IMR-90 (cell line): Measurements from ENCODE around the gene KRTAP21-2. TPM values are rescaled to one million over a fixed set of nuclear protein-coding genes. Genes with fewer than 3 reads are reported as not detected.

Experiments
- ATAC-seq: fragments of 200-7000 bp; cut with Tn5 transposase; 2 replicates; pipeline ENCODE4 v1.9.1; 2020; ENCODE audit warnings: low read depth, mild to moderate bottlenecking, moderate library complexity
- BruUV-seq: library from RNA; stranded (reverse); fragments of 400-500 nt; replicated peaks from 2 replicates; lab custom pipeline; 2021; lab: Mats Ljungman, UMichigan
- CTCF ChIA-PET: fragments of 300-600 bp; formaldehyde crosslinking; extraction: SDS; loops from one replicate; lab custom pipeline; 2021; ENCODE audit warnings: antibody characterized with exemption; lab: Yijun Ruan, JAX
- POLR2A ChIA-PET: fragments of 300-600 bp; sonication (Branson Sonifier 250); formaldehyde crosslinking; loops from one replicate; lab custom pipeline; 2022; ENCODE audit warnings: antibody characterized with exemption; ENCODE audit not compliant: unreplicated experiment; lab: Charles Lee
- DNase-seq: peaks from one replicate; pipeline ENCODE4 v3.0.0; 2013
- H2AFZ ChIP-seq: replicated peaks from 2 replicates; pipeline ENCODE3; 2013; ENCODE audit warnings: low read length, mild to moderate bottlenecking; ENCODE audit not compliant: poor library complexity
- H2AK5ac ChIP-seq: 2 replicates; pipeline ENCODE4 v1.6.1; 2013; ENCODE audit warnings: low read depth, low read length, inconsistent platforms
- H2AK9ac ChIP-seq: replicated peaks from 2 replicates; pipeline ENCODE3; 2013; ENCODE audit warnings: mild to moderate bottlenecking, low read depth, low read length, moderate library complexity; ENCODE audit not compliant: poor library complexity
- H2BK120ac ChIP-seq: 2 replicates; pipeline ENCODE4 v1.6.1; 2013; ENCODE audit warnings: low read depth, low read length, inconsistent platforms
- H2BK15ac ChIP-seq: 3 replicates; pipeline ENCODE4 v1.6.1; 2013; ENCODE audit warnings: low read depth, low read length, inconsistent platforms
- H2BK20ac ChIP-seq: 2 replicates; pipeline ENCODE4 v1.6.1; 2013; ENCODE audit warnings: low read depth, mild to moderate bottlenecking, inconsistent platforms, low read length, moderate library complexity
- H2BK5ac ChIP-seq: 2 replicates; pipeline ENCODE4 v1.6.1; 2013; ENCODE audit warnings: mild to moderate bottlenecking, low read depth, low read length, inconsistent platforms; ENCODE audit not compliant: poor library complexity, severe bottlenecking
- H3K14ac ChIP-seq: replicated peaks from 2 replicates; pipeline ENCODE4 v1.6.1; 2013; ENCODE audit warnings: low read depth, low read length, inconsistent platforms
- H3K18ac ChIP-seq: 2 replicates; pipeline ENCODE4 v1.6.1; 2013; ENCODE audit warnings: low read depth, low read length, control low read depth
- H3K23ac ChIP-seq: 2 replicates; pipeline ENCODE4 v1.6.1; 2013; ENCODE audit warnings: low read depth, low read length, inconsistent platforms
- H3K27ac ChIP-seq: 2 replicates; pipeline ENCODE4 v1.5.1; 2013; ENCODE audit warnings: mild to moderate bottlenecking, control low read depth, low read length; ENCODE audit not compliant: insufficient read depth
- H3K27me3 ChIP-seq: 2 replicates; pipeline ENCODE4 v1.6.1; 2013; ENCODE audit warnings: low read length; ENCODE audit not compliant: control insufficient read depth, insufficient read depth
- H3K36me3 ChIP-seq: 2 replicates; pipeline ENCODE4 v1.6.1; 2013; ENCODE audit warnings: low read length, mixed read lengths; ENCODE audit not compliant: control insufficient read depth, insufficient read depth
- H3K4ac ChIP-seq: 2 replicates; pipeline ENCODE4 v1.6.1; 2013; ENCODE audit warnings: low read depth, low read length, inconsistent platforms
- H3K4me1 ChIP-seq: 2 replicates; pipeline ENCODE4 v1.6.1; 2013; ENCODE audit warnings: low read length, mixed read lengths; ENCODE audit not compliant: control insufficient read depth, insufficient read depth
- H3K4me2 ChIP-seq: 2 replicates; pipeline ENCODE4 v1.6.1; 2013; ENCODE audit warnings: low read depth, mild to moderate bottlenecking, control low read depth, low read length, moderate library complexity
- H3K4me3 ChIP-seq: 2 replicates; pipeline ENCODE4 v1.5.1; 2013; ENCODE audit warnings: low read depth, mild to moderate bottlenecking, control low read depth, low read length, moderate library complexity; ENCODE audit not compliant: insufficient read depth
- H3K56ac ChIP-seq: 2 replicates; pipeline ENCODE4 v1.6.1; 2013; ENCODE audit warnings: low read length, inconsistent platforms; ENCODE audit not compliant: insufficient read depth; ENCODE audit errors: extremely low read depth
- H3K79me1 ChIP-seq, 2 experiments: 2 replicates each; pipeline ENCODE4 v1.6.1; 2013; ENCODE audit warnings: low read length in 2 of 2, inconsistent platforms in 1 of 2, low read depth in 1 of 2
- H3K9ac ChIP-seq: 2 replicates; pipeline ENCODE4 v1.6.1; 2013; ENCODE audit warnings: low read depth, low read length, control low read depth
- H3K9me1 ChIP-seq: 2 replicates; pipeline ENCODE4 v1.6.1; 2013; ENCODE audit warnings: low read length, inconsistent platforms; ENCODE audit not compliant: insufficient read depth
- H3K9me3 ChIP-seq: 2 replicates; pipeline ENCODE4 v1.6.1; 2013; ENCODE audit warnings: low read length; ENCODE audit not compliant: control insufficient read depth, insufficient read depth
- H4K20me1 ChIP-seq: 2 replicates; pipeline ENCODE4 v1.6.1; 2013; ENCODE audit warnings: low read length, inconsistent platforms; ENCODE audit not compliant: insufficient read depth
- H4K5ac ChIP-seq: 2 replicates; pipeline ENCODE4 v1.6.1; 2013; ENCODE audit warnings: mild to moderate bottlenecking, low read depth, low read length, control low read depth
- H4K8ac ChIP-seq, 2 experiments: 2 replicates each; pipeline ENCODE4 v1.6.1; 2013; ENCODE audit warnings: low read depth in 2 of 2, low read length in 2 of 2, control low read depth in 1 of 2, inconsistent platforms in 1 of 2
- H4K91ac ChIP-seq: 2 replicates; pipeline ENCODE4 v1.6.1; 2013; ENCODE audit warnings: low read depth, low read length, inconsistent platforms; ENCODE audit not compliant: insufficient read depth
- FOS ChIP-seq: fragments of 150-350 bp; IDR thresholded peaks from 2 replicates; pipeline ENCODE4 v1.6.1; 2016; ENCODE audit warnings: low read depth, low read length
- MAFK ChIP-seq: IDR thresholded peaks from 2 replicates; pipeline ENCODE4 v1.6.1; 2012; ENCODE audit warnings: low read depth, low read length, improper control_type of control experiment
- MXI1 ChIP-seq: IDR thresholded peaks from 2 replicates; pipeline ENCODE4 v1.6.1; 2012; ENCODE audit warnings: low read depth, mild to moderate bottlenecking, low read length, moderate library complexity, borderline replicate concordance
- RAD21 ChIP-seq: IDR thresholded peaks from 2 replicates; pipeline ENCODE4 v1.6.1; 2012; ENCODE audit warnings: low read length, improper control_type of control experiment
- WGBS, 2 experiments: methylation state at CpG; one replicate each; pipeline versions ENCODE4 v1.1.5 to v1.1.7; 2013; ENCODE audit warnings: missing lambda C conversion rate in 2 of 2; ENCODE audit not compliant: insufficient read length in 1 of 2; ENCODE audit errors: extremely low coverage in 2 of 2; 5-methylcytosine and 5-hydroxymethylcytosine counted together
- dilution Hi-C: fragments of 300-500 bp; cut with HindIII; formaldehyde crosslinking; loops from one replicate; pipeline ENCODE4 v1.14.3; 2018; ENCODE audit warnings: low sequenced_read_pairs; ENCODE audit not compliant: unreplicated experiment
- in situ Hi-C: fragments of 300-500 bp; cut with MboI; formaldehyde crosslinking; loops from 3 replicates; pipeline ENCODE4 v1.14.3; 2019; ENCODE audit warnings: low sequenced_read_pairs, inconsistent platforms, mixed read lengths
- intact Hi-C: fragments of 100-400 bp; cut with micrococcal nuclease; formaldehyde crosslinking; loops from 2 replicates; pipeline ENCODE4 v1.10.0; 2022
- polyA plus RNA-seq, 3 experiments: library from polyadenylated mRNA; depleted of rRNA; stranded (reverse); fragments of >200 nt; gene quantifications; 2 replicates each; pipeline ENCODE4 v1.2.3, GENCODE V29; 2012; ENCODE audit warnings: low replicate concordance in 1 of 3
- total RNA-seq: library from RNA; depleted of rRNA; stranded (reverse); fragments of >200 nt; gene quantifications from 2 replicates; pipeline ENCODE4 v1.2.3, GENCODE V29; 2012

Gene KRTAP21-2
- total and polyA plus RNA-seq, 2 of the 4 experiments (the other 2 are of a cell fraction), result not detected

- Histone ChIP-seq H3K4me2 (no peak overlapping the region), H2BK120ac (no peak overlapping the region)
- BruUV-seq, result no TSS peak
Measured at GRCh38 chr21:30710499-30710898, 36.6 kb downstream of the KRTAP21-2 start.

More at GRCh38 chr21:30710499-30710898, 36.6 kb downstream of the KRTAP21-2 start:
- Histone ChIP-seq H3K27me3 (no peaks in the 10 kb centered on the region), H4K8ac (no peak overlapping the region), H3K9me1 (no peaks in the 10 kb centered on the region), H4K20me1 (no peaks in the 10 kb centered on the region), H3K23ac (no peak overlapping the region), H3K4ac (no peak overlapping the region), H3K18ac (no peak overlapping the region), H2AFZ (no peak overlapping the region), H2AK9ac (no peak overlapping the region), H3K4me1 (no peaks in the 10 kb centered on the region), H3K9me3 (peaks cover 3% of the 10 kb centered on the region; the same call in 1 of the 2 replicates), H3K27ac (no peak overlapping the region), H3K9ac (no peak overlapping the region), H4K91ac (no peak overlapping the region), H3K56ac (no peak overlapping the region), H2AK5ac (no peak overlapping the region), H2BK15ac (no peak overlapping the region), H4K5ac (no peak overlapping the region), H3K4me3 (no peak overlapping the region), H2BK20ac (no peak overlapping the region), H3K79me1 (no peaks in the 10 kb centered on the region), H2BK5ac (no peak overlapping the region), H3K36me3 (no peaks in the 10 kb centered on the region), H3K14ac (no peak overlapping the region)
- in situ Hi-C loops (no loop called here), intact Hi-C loops (no loop called here), dilution Hi-C loops (no loop called here)
- ChIA-PET POLR2A (no interaction called here), CTCF (no interaction called here)
- WGBS, 2 experiments, result no CpG with 5 or more reads among the region's 3 CpGs
- no peak for TF ChIP-seq FOS
- TF ChIP-seq MAFK, result no peak
- no peak for TF ChIP-seq MXI1
- no peak for TF ChIP-seq RAD21
- no peak for DNase-seq
- no peak for ATAC-seq
